ENCODE results near the gene ALG9. TPM values are rescaled to one million over a fixed set of nuclear protein-coding genes. Genes with fewer than 3 reads are reported as not detected.

The ALG9 gene
- total RNA-seq, 1 experiment from 2014 or later: 27.8 TPM

DNA sequence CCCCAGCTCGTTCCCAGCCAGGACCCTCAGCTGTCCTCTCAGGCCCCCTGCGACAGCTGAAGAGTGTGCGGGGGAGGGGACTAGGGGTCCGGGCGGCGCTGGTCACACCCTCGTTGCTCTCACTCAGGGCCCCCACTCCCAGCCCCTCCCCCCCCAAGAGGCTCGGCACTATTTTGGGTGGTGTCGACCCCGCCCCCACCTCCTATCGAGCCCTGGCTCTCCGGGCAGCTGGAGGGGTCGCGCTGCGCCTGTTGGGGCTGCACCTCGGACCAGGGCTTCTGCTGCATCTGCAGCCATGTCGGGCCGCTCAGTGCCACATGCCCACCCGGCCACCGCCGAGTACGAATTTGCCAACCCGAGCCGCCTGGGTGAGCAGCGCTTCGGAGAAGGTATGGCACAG, 41.2 kb upstream of the ALG9 start, which contains the start of gene HSPB2:
TSS of gene HSPB2 (plus strand) at position 200 of the 400 bp plus-strand sequence. CDS start at position 296, 96 bp downstream.
- H3K4me1 ChIP-seq (replicated peaks; ENCODE audit: insufficient read depth): peaks cover 6% of the 10 kb centered on the region; the same call in 1 of the 2 replicates
- POLR2A ChIA-PET (ENCODE audit: unreplicated experiment): no interaction called here

DNA sequence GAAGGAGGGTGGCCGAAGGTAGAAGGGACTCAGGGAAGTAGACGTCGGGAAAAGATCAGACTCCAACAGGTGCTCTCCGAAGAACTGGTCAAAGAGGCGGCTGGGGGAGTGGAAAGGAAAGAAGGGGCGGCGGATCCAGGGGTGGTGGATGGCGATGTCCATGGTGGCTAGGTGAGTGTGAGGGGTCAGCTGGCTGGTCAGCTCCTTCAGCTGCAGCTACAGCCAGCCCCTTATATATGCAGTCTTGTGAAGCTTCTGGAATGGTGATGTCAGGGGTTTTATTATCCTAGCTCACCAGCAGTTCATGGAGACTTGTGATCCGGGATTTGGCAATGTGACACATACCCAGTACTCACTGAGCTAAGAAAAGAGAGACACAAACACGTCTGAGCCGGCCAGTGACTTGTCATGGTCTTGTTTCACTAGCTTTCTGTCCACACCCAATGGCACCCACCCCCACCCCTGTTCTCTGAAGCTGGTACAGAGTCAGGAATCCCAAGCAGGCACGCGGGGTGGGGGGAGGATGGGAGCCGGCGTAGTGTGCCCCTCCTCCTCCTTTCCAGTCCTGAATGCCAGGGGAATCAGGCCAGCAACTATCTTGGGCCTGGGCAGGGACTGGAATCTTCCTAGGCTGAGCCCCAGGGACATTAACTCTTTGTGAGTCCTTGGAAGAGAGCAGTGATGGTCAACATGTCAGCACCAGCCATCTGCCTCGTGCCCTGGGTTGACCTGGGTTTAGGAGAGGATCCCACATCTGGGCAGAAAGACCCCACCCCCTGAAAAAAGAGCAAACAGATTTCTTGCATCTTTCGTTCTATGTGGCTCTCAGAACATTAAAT, 40.4 kb upstream of the ALG9 start, which contains the start of gene CRYAB:
TSS of gene CRYAB (minus strand) at position 208 of the 839 bp plus-strand sequence. CDS start at position 162, 46 bp downstream.
- no TSS peak for BruUV-seq (replicated peaks)
- CTCF ChIA-PET: no interaction called here
- H2AFZ ChIP-seq: no peak within 1 kb of the TSS
- H3K27ac ChIP-seq: no peak within 1 kb of the TSS
- POLR2A ChIA-PET (ENCODE audit: unreplicated experiment): no interaction called here
- TF ChIP-seq EZH2 (IDR thresholded peaks at IDR 0.05; ENCODE audit: low read depth): no peak
- H3F3A ChIP-seq (ENCODE audit: insufficient read depth, low read depth): no peaks in the 10 kb centered on the region
- no peaks in the 10 kb centered on the region for H4K20me1 ChIP-seq (ENCODE audit: insufficient read depth)
- no peak within 1 kb of the TSS for H3K4me3 ChIP-seq
- no peaks in the 10 kb centered on the region for H3K79me2 ChIP-seq (ENCODE audit: low read depth)
- DNase-seq: peak; percentile 48 to 53
- H3K36me3 ChIP-seq (ENCODE audit: low read depth): no peaks in the 10 kb centered on the region
- H3K4me2 ChIP-seq: peak within 1 kb of the TSS; percentile 32; the same call in 1 of the 2 replicates
- H3K9me2 ChIP-seq (ENCODE audit: insufficient read depth): no peaks in the 10 kb centered on the region
- intact Hi-C loops (cut with micrococcal nuclease; ENCODE audit: unreplicated experiment): no loop called here
- no peaks in the 10 kb centered on the region for H3K27me3 ChIP-seq (ENCODE audit: insufficient read depth, low read depth)
- no peaks in the 10 kb centered on the region for H3K9me3 ChIP-seq (ENCODE audit: insufficient read depth, low read depth)
- peaks cover 6% of the 10 kb centered on the region; the same call in 1 of the 2 replicates for H3K4me1 ChIP-seq (replicated peaks; ENCODE audit: insufficient read depth)

More for the DNA sequence above, 41.2 kb upstream of the ALG9 start, which contains the start of gene HSPB2:
- intact Hi-C loops (cut with micrococcal nuclease; ENCODE audit: unreplicated experiment): no loop called here
- H3K4me3 ChIP-seq: no peak within 1 kb of the TSS
- DNase-seq: no peak
- H3K4me2 ChIP-seq: peak within 1 kb of the TSS; percentile 32; the same call in 1 of the 2 replicates
- no peaks in the 10 kb centered on the region for H3K9me3 ChIP-seq (ENCODE audit: insufficient read depth, low read depth)
- CTCF ChIA-PET: no interaction called here
- peaks cover 3% of the 10 kb centered on the region; the same call in 1 of the 2 replicates for H3K9me2 ChIP-seq (ENCODE audit: insufficient read depth)
- H2AFZ ChIP-seq: no peak within 1 kb of the TSS
- H3K27me3 ChIP-seq (ENCODE audit: insufficient read depth, low read depth): no peaks in the 10 kb centered on the region
- no TSS peak for BruUV-seq (replicated peaks)
- no peak within 1 kb of the TSS for H3K27ac ChIP-seq
- no peaks in the 10 kb centered on the region for H3K36me3 ChIP-seq (ENCODE audit: low read depth)
- no peaks in the 10 kb centered on the region for H4K20me1 ChIP-seq (ENCODE audit: insufficient read depth)
- H3F3A ChIP-seq (ENCODE audit: insufficient read depth, low read depth): no peaks in the 10 kb centered on the region
- TF ChIP-seq, protein P1, sequence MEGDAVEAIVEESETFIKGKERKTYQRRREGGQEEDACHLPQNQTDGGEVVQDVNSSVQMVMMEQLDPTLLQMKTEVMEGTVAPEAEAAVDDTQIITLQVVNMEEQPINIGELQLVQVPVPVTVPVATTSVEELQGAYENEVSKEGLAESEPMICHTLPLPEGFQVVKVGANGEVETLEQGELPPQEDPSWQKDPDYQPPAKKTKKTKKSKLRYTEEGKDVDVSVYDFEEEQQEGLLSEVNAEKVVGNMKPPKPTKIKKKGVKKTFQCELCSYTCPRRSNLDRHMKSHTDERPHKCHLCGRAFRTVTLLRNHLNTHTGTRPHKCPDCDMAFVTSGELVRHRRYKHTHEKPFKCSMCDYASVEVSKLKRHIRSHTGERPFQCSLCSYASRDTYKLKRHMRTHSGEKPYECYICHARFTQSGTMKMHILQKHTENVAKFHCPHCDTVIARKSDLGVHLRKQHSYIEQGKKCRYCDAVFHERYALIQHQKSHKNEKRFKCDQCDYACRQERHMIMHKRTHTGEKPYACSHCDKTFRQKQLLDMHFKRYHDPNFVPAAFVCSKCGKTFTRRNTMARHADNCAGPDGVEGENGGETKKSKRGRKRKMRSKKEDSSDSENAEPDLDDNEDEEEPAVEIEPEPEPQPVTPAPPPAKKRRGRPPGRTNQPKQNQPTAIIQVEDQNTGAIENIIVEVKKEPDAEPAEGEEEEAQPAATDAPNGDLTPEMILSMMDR (conservative IDR thresholded peaks at IDR 0.05): no peak
- TF ChIP-seq EZH2 (IDR thresholded peaks at IDR 0.05; ENCODE audit: low read depth): no peak
- H3K79me2 ChIP-seq (ENCODE audit: low read depth): no peaks in the 10 kb centered on the region

DNA sequence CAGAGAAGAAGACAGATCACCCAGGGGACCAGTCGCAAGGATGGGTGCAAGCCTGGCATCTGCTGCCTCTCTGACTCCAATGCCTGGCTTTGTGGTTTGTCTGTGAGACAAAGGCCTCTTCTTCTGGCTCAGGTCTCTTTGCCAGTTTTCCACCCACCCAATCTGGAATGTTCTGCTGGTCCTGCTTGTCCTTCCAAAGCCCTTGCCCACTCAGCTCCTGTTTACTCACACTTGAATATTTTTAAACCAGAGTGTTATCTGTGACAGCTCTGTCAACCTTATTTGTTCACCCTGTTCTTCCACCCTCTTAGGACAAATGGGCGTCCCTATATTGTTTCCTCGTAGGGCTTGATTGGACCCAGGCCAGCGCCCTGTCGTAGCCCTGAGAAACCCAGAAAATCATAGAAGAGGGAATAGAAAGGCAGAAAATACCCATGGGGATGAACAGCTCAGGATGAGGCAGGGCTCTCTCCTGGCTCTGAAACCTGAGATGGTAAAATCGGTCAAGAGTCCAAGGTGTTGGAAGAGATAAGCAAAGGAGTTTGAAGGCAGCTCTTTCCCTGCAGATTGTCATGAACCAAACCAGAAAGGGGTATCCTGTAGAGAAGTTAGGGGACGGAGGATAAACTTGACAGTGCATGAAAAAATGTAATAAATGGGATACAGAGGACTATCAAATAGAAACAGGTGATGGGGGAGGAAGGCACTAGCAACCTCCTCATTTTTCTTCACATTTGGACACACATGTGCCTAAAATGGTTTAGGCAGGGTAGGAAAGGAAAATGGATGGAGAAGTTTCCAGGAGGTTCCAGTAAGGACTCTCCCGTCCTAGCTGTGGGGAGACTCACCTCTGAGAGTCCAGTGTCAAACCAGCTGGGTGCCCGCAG, 39.5 kb upstream of the ALG9 start:
- BruUV-seq (replicated peaks): no TSS peak
- intact Hi-C loops (cut with micrococcal nuclease; ENCODE audit: unreplicated experiment): no loop called here
- Histone ChIP-seq H3K4me1 (replicated peaks; ENCODE audit: insufficient read depth) (peaks cover 6% of the 10 kb centered on the region; the same call in 1 of the 2 replicates), H3K27me3 (ENCODE audit: insufficient read depth, low read depth) (no peaks in the 10 kb centered on the region), H3K36me3 (ENCODE audit: low read depth) (no peaks in the 10 kb centered on the region), H3K27ac (no peak overlapping the region), H3K79me2 (ENCODE audit: low read depth) (no peaks in the 10 kb centered on the region), H3F3A (ENCODE audit: insufficient read depth, low read depth) (no peaks in the 10 kb centered on the region), H3K9me2 (ENCODE audit: insufficient read depth) (no peaks in the 10 kb centered on the region), H3K4me3 (no peak overlapping the region), H3K9me3 (ENCODE audit: insufficient read depth, low read depth) (no peaks in the 10 kb centered on the region), H2AFZ (no peak overlapping the region), H3K4me2 (no peak overlapping the region), H4K20me1 (ENCODE audit: insufficient read depth) (no peaks in the 10 kb centered on the region)
- CTCF ChIA-PET: interaction anchor here (0.5 kb wide), 1 partner anchor 33 kb away, joined by 4 read pairs; no protein-coding TSS in a partner anchor
- TF ChIP-seq, protein P1 (conservative IDR thresholded peaks at IDR 0.05): no peak
- TF ChIP-seq EZH2 (IDR thresholded peaks at IDR 0.05; ENCODE audit: low read depth): no peak
- DNase-seq: no peak
- POLR2A ChIA-PET (ENCODE audit: unreplicated experiment): no interaction called here
